Erythroblast (primary cell): ENCODE results near the gene GUSB.
A peak's percentile ranks its signal among the peaks of the same experiment; 100 is the strongest.
"Not testable (repeated sequence)": the region's sequence is repeated elsewhere in the genome, so short reads cannot be mapped to it uniquely, and the experiment has no call there.

Experiments
- DNase-seq, 2 experiments: peaks; one replicate each; lab custom pipeline; 2025; lab: John Stamatoyannopoulos, UW
- GATA1 ChIP-seq: IDR thresholded peaks from 2 replicates; pipeline ENCODE4 v1.6.1; 2011; ENCODE audit warnings: low read depth, mild to moderate bottlenecking, control low read depth, low read length, moderate library complexity
- POLR2A ChIP-seq: IDR thresholded peaks from 2 replicates; pipeline ENCODE4 v1.6.1; 2011; ENCODE audit warnings: mild to moderate bottlenecking, low read length

The GUSB gene

GRCh38 chr7:65981965-65982792, at the start of gene GUSB:
Gene GUSB (minus strand): TSS chr7:65982213. CDS start chr7:65982183, 30 bp downstream.
- TF ChIP-seq GATA1 (no peak), POLR2A (peak; percentile 78)
- peak; percentile 94 to 95 for DNase-seq

GRCh38 chr7:66028342-66028741, 46.3 kb upstream of the GUSB start:
- not testable (repeated sequence) for DNase-seq

GRCh38 chr7:66016131-66016461, 34.1 kb upstream of the GUSB start:
- peak in 1 of 2 experiments; percentile 5 for DNase-seq
- TF ChIP-seq GATA1 (no peak), POLR2A (no peak)

- DNase-seq = no peak
- TF ChIP-seq POLR2A (no peak), GATA1 (no peak)
Measured at GRCh38 chr7:66015440-66016130, 33.6 kb upstream of the GUSB start.

GRCh38 chr7:66013938-66014337, 31.9 kb upstream of the GUSB start:
- TF ChIP-seq GATA1 = no peak
- no peak for TF ChIP-seq POLR2A
- peak; percentile 31 to 35 for DNase-seq

- TF ChIP-seq GATA1 = no peak
- no peak for TF ChIP-seq POLR2A
- no peak for DNase-seq
Measured at GRCh38 chr7:66007232-66007631, 25.2 kb upstream of the GUSB start.

- DNase-seq = not testable (repeated sequence)
Measured at GRCh38 chr7:66005115-66005671, 23.2 kb upstream of the GUSB start.

- not testable (repeated sequence) for DNase-seq
Measured at GRCh38 chr7:66000823-66001417, 18.9 kb upstream of the GUSB start.

GRCh38 chr7:65994984-65995383, 13.0 kb upstream of the GUSB start:
- DNase-seq = not testable (repeated sequence)

GRCh38 chr7:65992526-65992925, 10.5 kb upstream of the GUSB start:
- TF ChIP-seq POLR2A (no peak), GATA1 (no peak)
- DNase-seq = no peak

- DNase-seq = not testable (repeated sequence)
Measured at GRCh38 chr7:65991829-65992228, 9.8 kb upstream of the GUSB start.

- DNase-seq = no peak
- TF ChIP-seq GATA1 (no peak), POLR2A (no peak)
Measured at GRCh38 chr7:65989694-65990080, 7.7 kb upstream of the GUSB start.

- DNase-seq = not testable (repeated sequence)
Measured at GRCh38 chr7:65988503-65988902, 6.5 kb upstream of the GUSB start.

GRCh38 chr7:65988084-65988483, 6.1 kb upstream of the GUSB start:
- peak; percentile 7 to 31 for DNase-seq
- TF ChIP-seq POLR2A = no peak
- no peak for TF ChIP-seq GATA1

GRCh38 chr7:65983965-65984658, 2.1 kb upstream of the GUSB start:
- TF ChIP-seq POLR2A (no peak), GATA1 (no peak)
- DNase-seq = no peak
